Measurements from ENCODE around the gene PTPRCAP. TPM values are rescaled to one million over a fixed set of nuclear protein-coding genes. Genes with fewer than 3 reads are reported as not detected.
"Not testable (repeated sequence)": the region's sequence is repeated elsewhere in the genome, so short reads cannot be mapped to it uniquely, and the experiment has no call there.

The PTPRCAP gene
- total RNA-seq, 1 donor from 2014 or later, result 109 TPM

GRCh38 chr11:67435031-67435726, 2.3 kb downstream of the PTPRCAP start:
- Mint-ChIP-seq H3K27ac (peak overlapping the region; percentile 68), H3K4me1 (ENCODE audit: low read depth) (peaks cover 29% of the 10 kb centered on the region), H3K36me3 (ENCODE audit: low read depth) (peaks cover 37% of the 10 kb centered on the region), H3K9me3 (no peaks in the 10 kb centered on the region), H3K27me3 (ENCODE audit: insufficient read depth) (no peaks in the 10 kb centered on the region), H3K4me3 (peak overlapping the region; percentile 90)
- intact Hi-C loops (cut with micrococcal nuclease), result no loop called here
- no peak for DNase-seq (ENCODE audit: low spot score)

- Mint-ChIP-seq H3K36me3 (ENCODE audit: low read depth) (peaks cover 35% of the 10 kb centered on the region), H3K27me3 (ENCODE audit: insufficient read depth) (no peaks in the 10 kb centered on the region), H3K4me1 (ENCODE audit: low read depth) (peaks cover 22% of the 10 kb centered on the region), H3K4me3 (peak overlapping the region; percentile 54), H3K27ac (peak overlapping the region; percentile 29), H3K9me3 (no peaks in the 10 kb centered on the region)
- DNase-seq (ENCODE audit: low spot score), result no peak
- intact Hi-C loops (cut with micrococcal nuclease), result no loop called here
Observed at GRCh38 chr11:67434395-67434881, 3.0 kb downstream of the PTPRCAP start.

DNA sequence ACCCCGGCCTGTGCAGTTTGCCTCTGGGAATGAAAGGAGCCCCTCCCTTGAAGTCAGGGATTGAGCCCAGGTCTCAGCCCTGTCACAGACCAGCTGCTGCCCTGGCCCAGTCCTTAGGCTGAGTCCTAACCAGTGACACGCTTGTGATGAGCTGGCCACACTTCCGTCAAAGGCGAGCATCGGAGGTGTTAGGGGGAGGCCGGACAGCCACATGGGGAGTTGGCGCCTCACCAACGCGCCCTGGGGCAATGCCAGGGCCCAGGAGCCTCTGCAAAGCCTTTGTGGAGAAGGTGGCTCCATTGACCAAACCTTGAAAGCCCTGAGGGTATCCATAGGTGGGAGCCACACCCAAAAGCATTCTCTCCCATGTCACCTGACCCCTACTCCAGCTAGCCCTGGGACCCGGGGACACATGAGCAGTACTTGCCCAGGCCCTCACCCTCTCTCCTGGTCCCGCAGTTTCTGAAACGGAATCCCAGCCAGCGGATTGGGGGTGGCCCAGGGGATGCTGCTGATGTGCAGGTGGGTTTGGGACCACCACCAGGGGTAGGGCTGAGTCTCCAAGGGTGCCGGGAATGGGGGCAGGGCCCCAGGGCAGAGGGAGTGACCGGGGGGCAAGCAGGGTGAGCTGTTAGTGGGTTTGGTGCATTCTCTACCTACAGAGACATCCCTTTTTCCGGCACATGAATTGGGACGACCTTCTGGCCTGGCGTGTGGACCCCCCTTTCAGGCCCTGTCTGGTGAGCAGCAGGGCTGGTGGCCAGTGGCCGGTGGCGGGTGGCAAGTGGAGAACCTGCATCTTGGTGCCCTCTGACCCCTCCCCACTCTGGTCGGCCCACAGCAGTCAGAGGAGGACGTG, 3.7 kb downstream of the PTPRCAP start:
- no peaks in the 10 kb centered on the region for H3K27me3 Mint-ChIP-seq (ENCODE audit: insufficient read depth)
- no peak for DNase-seq (ENCODE audit: low spot score)
- H3K27ac Mint-ChIP-seq, result peak overlapping the region; percentile 29
- H3K9me3 Mint-ChIP-seq, result no peaks in the 10 kb centered on the region
- peak overlapping the region; percentile 37 for H3K4me3 Mint-ChIP-seq
- intact Hi-C loops (cut with micrococcal nuclease), result no loop called here
- peaks cover 15% of the 10 kb centered on the region for H3K4me1 Mint-ChIP-seq (ENCODE audit: low read depth)
- H3K36me3 Mint-ChIP-seq (ENCODE audit: low read depth), result peaks cover 29% of the 10 kb centered on the region

GRCh38 chr11:67432655-67433349, 4.7 kb downstream of the PTPRCAP start:
- H3K27me3 Mint-ChIP-seq (ENCODE audit: insufficient read depth), result no peaks in the 10 kb centered on the region
- H3K27ac Mint-ChIP-seq, result peak overlapping the region; percentile 63
- no peak overlapping the region for H3K4me3 Mint-ChIP-seq
- peaks cover 29% of the 10 kb centered on the region for H3K36me3 Mint-ChIP-seq (ENCODE audit: low read depth)
- peaks cover 18% of the 10 kb centered on the region for H3K4me1 Mint-ChIP-seq (ENCODE audit: low read depth)
- intact Hi-C loops (cut with micrococcal nuclease), result no loop called here
- DNase-seq (ENCODE audit: low spot score), result no peak
- no peaks in the 10 kb centered on the region for H3K9me3 Mint-ChIP-seq

DNA sequence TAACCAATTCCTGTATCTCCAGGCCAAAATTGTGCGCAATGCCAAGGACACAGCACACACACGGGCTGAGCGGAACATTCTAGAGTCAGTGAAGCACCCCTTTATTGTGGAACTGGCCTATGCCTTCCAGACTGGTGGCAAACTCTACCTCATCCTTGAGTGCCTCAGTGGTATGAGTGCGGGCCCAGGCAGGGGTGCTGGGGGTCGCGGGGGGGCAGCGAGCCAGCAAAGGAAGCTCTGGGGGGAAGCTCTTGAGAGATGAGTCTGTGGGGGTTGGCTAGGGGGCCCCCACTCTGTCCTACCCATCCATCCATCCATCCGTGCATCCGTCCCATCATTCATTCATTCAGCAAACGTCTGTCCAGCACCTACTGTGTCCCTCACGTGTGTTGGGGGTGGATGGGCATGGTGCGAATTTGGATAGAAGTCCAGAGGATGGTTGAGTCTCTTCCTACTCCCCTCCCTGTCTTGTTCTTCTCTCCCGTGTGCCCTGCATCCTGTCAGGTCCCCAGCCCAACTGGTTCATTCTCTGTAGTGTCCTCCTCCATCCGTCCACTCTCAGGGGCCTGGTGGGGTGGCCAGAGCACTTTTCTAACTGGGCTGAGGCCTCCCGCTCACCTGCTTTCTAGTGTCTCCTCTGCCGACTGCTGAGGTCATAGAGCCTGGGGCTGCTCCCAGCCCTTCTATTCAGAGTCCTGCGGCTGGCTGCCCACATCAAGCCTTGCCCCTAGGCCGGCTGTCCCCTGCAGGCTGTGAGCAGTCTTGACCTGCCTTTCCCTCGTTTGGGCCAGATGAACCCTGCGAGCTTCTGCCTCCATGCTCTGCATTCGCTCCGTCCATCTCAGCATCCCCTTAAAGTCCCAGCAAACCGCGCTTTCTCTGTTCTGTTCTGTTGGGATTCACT, 5.9 kb downstream of the PTPRCAP start:
- intact Hi-C loops (cut with micrococcal nuclease), result no loop called here
- H3K27ac Mint-ChIP-seq, result peak overlapping the region; percentile 63
- peaks cover 25% of the 10 kb centered on the region for H3K36me3 Mint-ChIP-seq (ENCODE audit: low read depth)
- no peaks in the 10 kb centered on the region for H3K9me3 Mint-ChIP-seq
- H3K4me1 Mint-ChIP-seq (ENCODE audit: low read depth), result peaks cover 19% of the 10 kb centered on the region
- peak overlapping the region; percentile 67 for H3K4me3 Mint-ChIP-seq
- H3K27me3 Mint-ChIP-seq (ENCODE audit: insufficient read depth), result no peaks in the 10 kb centered on the region
- no peak for DNase-seq (ENCODE audit: low spot score)

GRCh38 chr11:67429722-67430121, 7.8 kb downstream of the PTPRCAP start:
- Mint-ChIP-seq H3K4me1 (ENCODE audit: low read depth) (peaks cover 25% of the 10 kb centered on the region), H3K27ac (no peak overlapping the region), H3K36me3 (ENCODE audit: low read depth) (peaks cover 17% of the 10 kb centered on the region), H3K9me3 (no peaks in the 10 kb centered on the region), H3K27me3 (ENCODE audit: insufficient read depth) (no peaks in the 10 kb centered on the region), H3K4me3 (peak overlapping the region; percentile 98)
- intact Hi-C loops (cut with micrococcal nuclease), result no loop called here
- DNase-seq (ENCODE audit: low spot score), result no peak

DNA sequence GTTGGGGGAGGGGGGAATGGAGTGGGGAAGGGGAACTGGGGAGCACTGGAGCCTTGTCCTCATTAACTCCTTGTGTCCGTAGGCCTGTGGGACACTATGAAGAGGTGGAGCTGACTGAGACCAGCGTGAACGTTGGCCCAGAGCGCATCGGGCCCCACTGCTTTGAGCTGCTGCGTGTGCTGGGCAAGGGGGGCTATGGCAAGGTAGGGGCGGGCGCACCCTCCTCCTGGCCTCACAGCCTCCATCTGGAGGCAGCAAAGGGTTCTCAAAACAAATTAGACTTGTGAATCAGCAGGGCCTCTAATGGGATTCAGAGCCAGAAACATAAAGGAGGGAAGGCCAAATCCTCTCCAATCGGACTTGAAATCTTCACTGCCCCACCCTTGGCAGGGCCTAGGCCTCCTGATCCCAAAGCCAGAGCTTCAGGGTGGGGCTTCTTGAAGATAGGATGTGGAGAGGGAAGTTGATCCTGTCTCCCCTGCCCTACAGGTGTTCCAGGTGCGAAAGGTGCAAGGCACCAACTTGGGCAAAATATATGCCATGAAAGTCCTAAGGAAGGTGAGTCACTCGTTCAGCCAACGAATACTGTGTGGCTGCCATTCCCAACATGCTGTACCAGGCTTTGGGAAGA, 8.3 kb downstream of the PTPRCAP start:
- Mint-ChIP-seq H3K4me1 (ENCODE audit: low read depth) (peaks cover 27% of the 10 kb centered on the region), H3K9me3 (no peaks in the 10 kb centered on the region), H3K4me3 (peak overlapping the region; percentile 98), H3K27me3 (ENCODE audit: insufficient read depth) (no peaks in the 10 kb centered on the region), H3K27ac (peak overlapping the region; percentile 87), H3K36me3 (ENCODE audit: low read depth) (peaks cover 17% of the 10 kb centered on the region)
- intact Hi-C loops (cut with micrococcal nuclease), result no loop called here
- no peak for DNase-seq (ENCODE audit: low spot score)

DNA sequence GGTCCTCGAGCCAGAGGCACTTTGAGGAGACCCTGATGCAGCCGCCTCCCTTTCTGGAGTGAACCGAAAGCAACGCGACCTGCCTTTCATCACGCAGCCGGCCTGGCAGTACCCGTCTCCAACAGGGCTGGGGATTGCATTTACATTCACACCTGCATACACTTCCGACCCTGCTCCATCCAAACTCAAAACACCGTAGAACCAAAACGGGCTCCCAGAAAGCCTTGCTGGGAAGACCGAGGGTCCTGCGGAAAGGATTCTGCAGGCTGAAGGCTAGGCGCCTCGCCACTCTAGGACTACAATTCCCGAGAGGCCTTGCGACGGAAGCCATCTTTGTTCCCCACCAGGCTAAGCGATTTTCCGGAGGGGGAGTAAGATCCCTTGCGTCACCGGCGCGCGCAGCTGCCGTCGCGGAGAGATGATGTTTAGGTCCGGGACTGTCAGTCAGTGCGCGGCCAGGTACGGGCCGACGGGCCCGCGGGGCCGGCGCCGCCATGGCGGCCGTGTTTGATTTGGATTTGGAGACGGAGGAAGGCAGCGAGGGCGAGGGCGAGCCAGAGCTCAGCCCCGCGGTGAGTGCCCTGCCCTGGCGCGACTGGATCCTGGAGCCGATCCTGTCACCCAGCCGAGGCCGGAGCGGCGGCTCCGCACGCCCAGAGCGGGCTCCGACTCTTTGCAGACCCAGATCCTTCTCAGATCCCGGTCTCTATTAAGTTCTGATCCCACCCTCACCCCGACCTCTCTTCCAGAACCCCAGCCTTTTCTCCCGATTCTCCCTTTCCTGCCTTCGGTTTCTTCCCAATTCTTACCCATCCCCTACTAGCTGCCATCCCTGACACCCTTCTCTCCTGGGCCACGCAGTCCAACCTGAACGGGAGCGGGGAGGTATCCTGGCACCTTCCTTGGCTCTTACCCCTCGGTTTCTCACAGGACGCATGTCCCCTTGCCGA, 9.2 kb downstream of the PTPRCAP start, which contains the start of gene RPS6KB2:
RPS6KB2 (plus strand) TSS at position 443 of the 950 bp plus-strand sequence; CDS start at position 495, 52 bp downstream.
- H3K4me1 Mint-ChIP-seq (ENCODE audit: low read depth), result peaks cover 27% of the 10 kb centered on the region
- intact Hi-C loops (cut with micrococcal nuclease), result loop anchor here (1.0 kb wide), 9 partner anchors 8 to 377 kb away; partner anchors contain the start of genes AIP, CDK2AP2, NDUFV1 and TMEM134
- H3K27me3 Mint-ChIP-seq (ENCODE audit: insufficient read depth), result no peaks in the 10 kb centered on the region

DNA sequence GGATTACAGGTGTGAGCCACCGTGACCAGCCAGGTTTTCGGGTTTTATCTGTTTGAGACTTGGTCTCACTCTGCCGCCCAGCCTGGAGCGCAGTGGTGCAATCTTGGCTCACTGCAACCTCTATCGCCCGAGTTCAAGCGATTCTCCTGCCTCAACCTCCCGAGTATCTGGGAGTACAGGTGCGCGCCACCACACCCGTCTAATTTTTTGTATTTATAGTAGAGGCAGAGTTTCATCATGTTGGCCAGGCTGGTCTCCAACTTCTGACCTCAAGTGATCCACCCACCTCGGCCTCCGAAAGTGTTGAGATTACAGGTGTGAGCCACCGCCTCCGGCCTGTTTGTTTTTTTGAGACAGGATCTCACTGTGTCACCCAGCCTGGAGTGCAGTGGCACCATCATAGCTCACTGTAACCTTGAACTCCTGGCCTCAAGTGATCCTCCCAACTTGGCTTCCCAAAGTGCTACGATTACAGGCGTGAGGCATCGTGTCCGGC, 10.1 kb downstream of the PTPRCAP start:
- intact Hi-C loops (cut with micrococcal nuclease); DNase-seq (ENCODE audit: low spot score); H3K9me3 Mint-ChIP-seq; H3K27me3 Mint-ChIP-seq (ENCODE audit: insufficient read depth): not testable (repeated sequence)
- H3K4me1 Mint-ChIP-seq (ENCODE audit: low read depth), result peaks cover 35% of the 10 kb centered on the region
- peaks cover 14% of the 10 kb centered on the region for H3K36me3 Mint-ChIP-seq (ENCODE audit: low read depth)
- H3K4me3 Mint-ChIP-seq, result peak overlapping the region; percentile 98
- H3K27ac Mint-ChIP-seq, result peak overlapping the region; percentile 97

More for the DNA sequence above, 9.2 kb downstream of the PTPRCAP start, which contains the start of gene RPS6KB2:
- H3K4me3 Mint-ChIP-seq, result peak within 1 kb of the TSS; percentile 98
- H3K36me3 Mint-ChIP-seq (ENCODE audit: low read depth), result peaks cover 15% of the 10 kb centered on the region
- DNase-seq (ENCODE audit: low spot score), result peak; percentile 98
- no peaks in the 10 kb centered on the region for H3K9me3 Mint-ChIP-seq
- peak within 1 kb of the TSS; percentile 97 for H3K27ac Mint-ChIP-seq

DNA sequence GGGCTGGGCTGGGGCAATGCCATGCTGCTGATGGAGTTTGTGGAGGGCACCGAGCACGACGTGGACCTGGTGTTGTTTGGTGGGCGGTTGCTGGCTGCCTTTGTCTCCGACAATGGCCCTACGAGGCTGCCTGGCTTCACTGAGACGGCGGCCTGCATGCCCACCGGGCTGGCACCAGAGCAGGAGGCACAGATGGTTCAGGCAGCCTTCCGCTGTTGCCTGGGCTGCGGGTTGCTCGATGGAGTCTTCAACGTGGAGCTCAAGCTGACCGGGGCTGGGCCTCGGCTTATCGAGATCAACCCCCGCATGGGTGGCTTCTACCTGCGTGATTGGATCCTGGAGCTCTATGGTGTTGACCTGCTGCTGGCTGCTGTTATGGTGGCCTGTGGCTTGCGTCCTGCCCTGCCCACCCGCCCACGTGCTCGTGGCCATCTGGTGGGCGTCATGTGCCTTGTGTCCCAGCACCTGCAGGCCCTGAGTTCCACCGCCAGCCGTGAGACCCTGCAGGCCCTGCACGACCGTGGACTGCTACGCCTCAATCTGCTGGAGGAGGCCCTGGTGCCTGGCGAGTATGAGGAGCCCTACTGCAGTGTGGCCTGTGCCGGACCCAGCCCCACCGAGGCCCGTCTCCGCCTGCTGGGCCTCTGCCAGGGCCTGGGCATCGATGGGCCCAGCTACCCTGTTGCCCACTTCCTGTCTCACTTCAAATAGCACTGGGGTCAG, 13.4 kb downstream of the PTPRCAP start:
- peaks cover 31% of the 10 kb centered on the region for H3K4me1 Mint-ChIP-seq (ENCODE audit: low read depth)
- H3K9me3 Mint-ChIP-seq, result no peaks in the 10 kb centered on the region
- H3K27ac Mint-ChIP-seq, result no peak overlapping the region
- no peak overlapping the region for H3K4me3 Mint-ChIP-seq
- DNase-seq (ENCODE audit: low spot score), result no peak
- peaks cover 1% of the 10 kb centered on the region for H3K36me3 Mint-ChIP-seq (ENCODE audit: low read depth)
- intact Hi-C loops (cut with micrococcal nuclease), result no loop called here
- peaks cover 1% of the 10 kb centered on the region for H3K27me3 Mint-ChIP-seq (ENCODE audit: insufficient read depth)
